COLO668 (cell line): ENCODE measurements around the gene SLC22A17.
A peak's percentile ranks its signal among the peaks of the same experiment; 100 is the strongest.

ENCODE experiments used
- DNase-seq: peaks from one replicate; lab custom pipeline; 2025; ENCODE audit not compliant: unreplicated experiment; lab: John Stamatoyannopoulos, UW

Gene SLC22A17

GRCh38 chr14:23308721-23309445 is 43.8 kb downstream of the SLC22A17 start:
- DNase-seq = no peak

- no peak for DNase-seq
These were observed 44.7 kb downstream of the SLC22A17 start for GRCh38 chr14:23307687-23308644.

GRCh38 chr14:23307146-23307530 is 45.5 kb downstream of the SLC22A17 start:
- DNase-seq = no peak

DNA sequence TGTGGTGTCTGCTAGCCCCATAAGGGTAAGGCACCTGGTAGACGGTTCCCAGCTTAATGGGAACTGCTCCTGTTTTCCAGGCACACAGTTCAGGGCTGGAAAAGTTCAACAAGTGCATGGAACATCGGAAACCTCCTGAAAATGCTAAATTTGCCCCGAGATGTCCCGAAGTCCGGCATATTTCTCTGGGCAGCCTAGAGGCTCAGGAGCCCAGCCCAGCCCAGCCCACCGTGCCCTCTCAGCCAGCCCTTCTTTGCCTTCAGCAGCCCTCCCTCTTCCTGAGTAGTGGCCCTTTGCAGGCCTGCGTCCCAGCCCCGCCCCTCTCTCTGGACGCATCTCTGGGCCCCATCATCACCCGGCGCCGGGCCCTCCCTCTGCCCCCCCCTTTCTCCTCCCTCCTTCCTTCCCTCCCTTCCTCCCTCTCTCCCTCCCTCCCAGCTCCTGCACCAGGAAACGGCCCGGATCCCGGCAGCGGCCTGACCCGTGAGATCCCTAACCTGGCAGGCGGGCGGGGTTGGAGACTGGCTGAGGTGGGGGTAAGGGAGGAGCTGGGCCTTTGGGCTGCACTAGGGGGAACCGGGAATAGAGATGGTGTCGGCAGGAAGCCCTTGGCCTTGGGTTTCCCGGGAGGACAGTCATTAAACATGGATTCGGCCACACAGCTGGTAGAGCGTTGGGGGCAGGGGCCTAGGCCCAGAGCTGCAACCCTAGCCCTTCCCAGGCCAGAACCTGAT is 46.1 kb downstream of the SLC22A17 start, which contains the start of gene BCL2L2:
BCL2L2 (plus strand) TSS at position 422 of the 734 bp plus-strand sequence. CDS start 935 bp downstream, outside the sequence.
- DNase-seq = peak; percentile 95

DNA sequence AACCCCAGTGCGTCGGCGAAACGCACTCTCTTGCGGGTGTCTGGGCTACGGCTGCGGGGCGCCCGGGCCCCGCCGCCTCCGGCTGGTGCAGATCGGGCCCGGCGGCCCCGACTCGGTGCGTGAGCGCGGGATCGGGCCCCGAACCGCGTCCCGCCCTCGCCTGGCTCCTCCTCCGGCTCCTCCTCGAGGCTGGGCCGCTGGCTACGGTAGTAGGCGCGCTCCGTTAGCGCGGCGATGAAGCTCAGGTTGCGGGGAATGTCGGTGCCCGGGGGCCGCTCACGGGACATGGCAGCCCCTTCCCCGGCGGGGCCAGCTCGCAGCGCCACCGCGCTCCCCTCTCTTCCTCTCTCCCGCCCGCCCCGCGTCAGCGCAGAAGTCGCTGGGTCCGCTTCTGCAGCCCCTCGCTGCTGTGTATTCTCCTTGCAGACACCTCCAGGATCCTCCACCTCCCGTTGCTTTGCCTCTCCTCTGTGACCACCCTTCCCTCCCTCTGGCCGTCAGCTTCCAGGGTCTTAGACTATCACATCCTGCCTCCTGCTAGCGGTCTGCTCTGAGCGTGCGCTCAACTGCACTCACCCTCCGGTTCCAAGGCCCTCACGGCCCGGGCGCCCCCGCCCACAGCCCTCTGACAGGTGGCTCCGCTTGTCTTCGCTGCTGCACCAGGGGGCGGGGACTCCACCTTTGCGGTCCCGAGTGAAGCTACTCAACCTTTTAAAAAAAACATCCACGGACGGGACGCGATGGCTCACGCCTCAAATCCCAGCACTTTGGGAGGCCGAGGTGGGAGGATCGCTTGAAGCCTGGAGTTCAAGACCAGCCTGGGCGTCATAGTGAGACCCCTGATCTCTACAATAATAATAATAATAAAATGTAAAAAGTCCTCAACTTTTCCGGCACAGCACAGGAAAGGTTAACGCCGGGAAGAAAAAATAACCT is 50.1 kb downstream of the SLC22A17 start, which contains the start of gene PPP1R3E:
PPP1R3E (minus strand) TSS at position 570 of the 936 bp plus-strand sequence; CDS start at position 287, 283 bp downstream.
- peak; percentile 93 for DNase-seq

GRCh38 chr14:23301969-23302289 is 50.8 kb downstream of the SLC22A17 start:
- no peak for DNase-seq

DNA sequence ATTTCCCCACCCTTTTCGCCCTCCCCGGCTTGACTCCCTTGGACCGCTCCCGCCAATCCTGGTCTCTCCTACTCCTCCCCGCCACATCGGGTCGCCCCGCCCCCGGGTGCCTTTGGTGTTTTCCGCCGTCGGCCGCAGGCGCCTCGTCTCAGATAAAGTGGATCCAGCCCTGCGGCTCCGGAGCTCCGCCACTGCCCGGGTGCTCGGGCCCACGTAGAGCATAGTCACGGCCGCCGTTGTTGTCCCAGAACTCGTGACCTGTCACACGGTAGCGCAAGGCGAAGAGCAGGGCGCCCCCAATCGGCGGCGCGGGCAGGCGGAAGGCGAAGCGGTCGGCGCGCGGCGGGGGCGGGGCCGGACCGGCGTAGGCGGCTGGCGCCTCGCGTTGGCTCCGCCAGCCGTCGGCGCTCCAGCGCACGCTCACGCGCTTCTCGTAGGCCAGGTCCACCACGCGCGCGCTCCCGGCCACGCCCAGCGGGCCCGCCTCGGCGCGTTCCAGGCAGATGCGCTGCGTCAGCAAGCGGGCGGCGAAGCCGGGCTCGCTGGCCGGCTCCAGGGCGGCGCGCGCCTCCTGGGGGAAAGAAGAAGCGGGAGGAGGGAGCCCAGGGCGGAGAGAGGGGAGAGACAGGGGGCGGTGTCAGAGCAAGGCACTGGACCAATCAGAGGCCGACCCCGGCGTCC is 51.3 kb downstream of the SLC22A17 start:
- peak; percentile 100 for DNase-seq

- peak; percentile 42 for DNase-seq
These were observed 51.9 kb downstream of the SLC22A17 start for GRCh38 chr14:23300687-23301223.

DNA sequence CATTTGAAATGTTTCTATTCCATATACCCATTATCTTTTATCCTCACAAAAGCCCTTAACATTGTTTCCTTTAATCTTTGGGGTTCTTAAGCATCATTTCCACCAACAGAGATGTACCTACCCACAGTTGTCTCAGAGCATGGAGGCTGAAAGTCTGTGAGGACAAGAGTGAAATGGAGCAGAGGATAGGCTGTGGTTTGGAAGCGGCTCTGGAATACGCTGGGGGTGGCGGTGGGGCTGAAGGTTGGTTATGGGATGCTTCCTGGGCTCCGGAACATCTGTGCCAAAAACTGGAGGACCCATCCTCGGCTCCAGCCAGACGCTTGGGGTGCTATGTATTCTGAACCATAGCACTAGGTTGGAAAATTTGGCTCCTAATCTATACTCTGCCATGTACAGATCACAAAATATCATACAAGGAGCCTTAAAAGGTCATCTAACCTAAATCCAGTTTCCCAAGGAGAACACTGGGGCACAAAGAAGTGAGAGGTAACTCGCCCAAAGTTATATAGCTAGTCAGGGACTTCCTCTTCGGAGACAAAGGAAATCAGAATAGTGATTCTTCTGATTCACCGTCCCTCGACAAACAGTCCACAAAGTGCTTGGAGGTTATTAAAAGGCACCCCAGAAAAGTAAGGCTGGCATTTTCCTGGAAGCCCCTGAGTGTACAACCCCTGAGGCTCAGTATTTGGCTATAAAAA is 52.6 kb downstream of the SLC22A17 start:
- no peak for DNase-seq

DNA sequence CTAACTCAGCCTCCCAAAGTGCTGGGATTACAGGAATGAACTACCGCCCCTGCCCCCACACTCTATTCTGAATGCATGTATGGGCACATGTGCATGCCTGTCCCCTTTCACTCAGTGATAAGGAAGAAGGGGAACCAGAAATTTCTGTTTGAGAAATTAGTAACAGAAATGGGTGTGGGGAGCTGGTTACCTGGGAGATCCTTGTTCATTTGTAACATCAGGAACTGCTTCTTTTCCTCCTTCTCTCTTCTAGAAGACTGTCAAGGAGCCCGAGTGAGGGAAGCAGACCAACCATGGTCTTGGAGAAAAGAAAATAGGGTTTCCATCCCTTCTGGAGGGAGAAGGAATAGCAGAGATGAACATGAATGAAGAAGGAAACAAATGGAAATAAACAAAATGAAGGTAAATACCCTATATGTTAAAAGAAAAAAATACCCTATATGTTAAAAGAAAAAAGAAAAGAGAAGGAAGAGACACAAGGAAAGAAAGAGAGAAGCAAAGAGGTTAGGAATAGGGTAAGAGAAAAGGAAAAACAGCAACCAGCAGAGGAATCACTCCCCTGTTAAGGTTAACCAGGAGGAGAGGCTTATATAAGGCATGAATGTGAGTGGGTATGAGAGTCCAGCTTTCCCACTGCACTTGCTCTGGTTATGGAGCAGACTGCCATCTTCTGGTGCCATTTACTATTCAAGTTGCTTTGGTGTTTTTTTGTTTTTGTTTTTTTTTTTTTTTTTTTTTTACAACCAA is 53.3 kb downstream of the SLC22A17 start:
- DNase-seq = no peak

- no peak for DNase-seq
These were observed 54.9 kb downstream of the SLC22A17 start for GRCh38 chr14:23297611-23298277.

- DNase-seq = no peak
These were observed 55.6 kb downstream of the SLC22A17 start for GRCh38 chr14:23297096-23297495.
